Putamen (tissue), 1 donor: ENCODE results near the gene NPFFR1.

ENCODE experiments used
- DNase-seq: peaks from one replicate; pipeline ENCODE4 v3.0.0-alpha.2; 2016; ENCODE audit warnings: low spot score

NPFFR1 gene, protein sequence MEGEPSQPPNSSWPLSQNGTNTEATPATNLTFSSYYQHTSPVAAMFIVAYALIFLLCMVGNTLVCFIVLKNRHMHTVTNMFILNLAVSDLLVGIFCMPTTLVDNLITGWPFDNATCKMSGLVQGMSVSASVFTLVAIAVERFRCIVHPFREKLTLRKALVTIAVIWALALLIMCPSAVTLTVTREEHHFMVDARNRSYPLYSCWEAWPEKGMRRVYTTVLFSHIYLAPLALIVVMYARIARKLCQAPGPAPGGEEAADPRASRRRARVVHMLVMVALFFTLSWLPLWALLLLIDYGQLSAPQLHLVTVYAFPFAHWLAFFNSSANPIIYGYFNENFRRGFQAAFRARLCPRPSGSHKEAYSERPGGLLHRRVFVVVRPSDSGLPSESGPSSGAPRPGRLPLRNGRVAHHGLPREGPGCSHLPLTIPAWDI

DNA sequence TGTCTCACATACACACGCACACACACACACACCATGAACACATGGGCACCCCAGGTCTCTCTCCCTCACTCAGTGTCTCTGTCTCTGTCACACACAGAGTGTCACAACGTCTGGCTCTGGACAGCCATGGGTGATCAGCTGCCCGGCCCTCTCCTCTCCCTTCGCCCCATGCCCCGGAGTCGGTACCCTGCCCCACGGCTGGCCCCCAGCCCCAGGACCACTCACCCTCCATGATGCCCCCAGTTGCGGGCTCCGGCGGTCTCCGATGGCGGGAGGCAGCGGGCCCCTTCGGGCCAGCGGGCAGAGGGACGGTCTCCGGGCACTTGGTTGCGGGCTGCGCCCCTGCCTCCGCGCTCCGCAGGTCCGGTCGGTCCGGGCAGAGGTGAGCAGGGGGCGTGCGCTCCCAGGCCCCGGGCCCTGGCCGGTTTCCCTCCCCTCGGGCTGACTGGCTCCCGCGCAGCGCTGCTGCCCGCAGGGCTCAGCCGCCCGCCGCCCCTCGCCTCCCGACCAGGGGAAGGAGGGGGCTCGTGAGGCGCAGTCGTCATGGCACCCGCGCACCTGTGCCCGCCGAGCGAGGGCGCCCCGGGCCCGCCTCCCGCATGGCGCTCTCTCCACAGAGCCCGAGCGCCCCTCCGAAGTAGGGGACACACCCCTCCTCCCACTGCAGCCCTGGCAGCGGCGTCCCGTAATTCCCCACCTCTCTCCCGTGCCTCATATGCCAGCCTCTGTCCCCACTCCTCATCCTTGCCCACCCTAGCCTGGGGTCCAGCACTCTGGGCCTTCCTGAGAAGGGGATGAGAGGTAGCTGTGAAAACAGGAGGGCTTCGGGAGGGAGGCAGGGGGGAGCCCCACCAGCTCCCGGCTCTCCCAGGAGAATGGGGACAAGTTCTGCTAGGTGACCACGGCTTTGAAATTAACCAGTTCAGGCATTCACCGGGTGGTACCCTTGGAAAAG lies at the start of gene NPFFR1:
NPFFR1 (minus strand) TSS at position 560 of the 955 bp plus-strand sequence; CDS start at position 232, 328 bp downstream.
- no peak for DNase-seq

DNA sequence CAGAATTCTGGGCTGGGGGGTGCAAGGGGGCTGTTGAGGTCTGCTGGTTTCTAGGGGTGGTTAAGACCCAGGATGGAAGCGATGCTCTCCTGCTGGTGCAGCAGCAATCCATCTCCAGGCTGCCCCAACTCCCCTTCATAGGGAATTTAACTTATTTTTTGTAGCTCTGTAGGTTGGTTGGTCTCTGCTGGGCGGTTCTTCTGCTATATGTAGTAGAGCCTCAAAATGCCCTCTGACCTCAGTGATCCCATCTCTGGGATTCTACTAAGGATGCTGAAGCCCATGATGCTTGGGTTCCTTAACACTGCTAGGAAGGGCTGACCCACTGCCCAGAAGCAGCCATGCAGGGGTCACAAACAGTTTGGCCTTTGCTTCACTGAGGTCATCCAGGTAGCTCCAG lies 49.5 kb upstream of the NPFFR1 start:
- no peak for DNase-seq

GRCh38 chr10:70331486-70332268 lies 47.9 kb upstream of the NPFFR1 start:
- no peak for DNase-seq

- DNase-seq: no peak
Observed at GRCh38 chr10:70331160-70331485, 47.3 kb upstream of the NPFFR1 start.

DNA sequence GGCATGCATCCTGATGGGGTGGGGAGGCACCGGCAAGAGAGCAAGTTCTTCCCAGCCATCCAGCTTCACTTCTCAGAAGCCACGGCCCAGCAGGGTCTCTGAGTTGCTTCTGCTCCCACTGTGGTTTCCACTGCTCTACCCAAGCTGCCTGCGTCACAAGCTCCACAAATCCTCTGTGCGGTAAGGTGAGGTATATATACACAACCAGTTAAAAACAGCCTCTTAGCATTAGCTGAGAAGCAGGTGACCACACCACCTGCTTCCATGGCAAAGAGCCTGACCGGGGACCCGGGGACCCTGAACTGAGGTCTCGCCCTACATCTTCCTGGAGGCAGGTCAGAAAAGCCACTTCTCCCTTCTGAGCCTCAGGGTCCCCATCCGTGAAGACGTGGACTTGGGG lies 46.9 kb upstream of the NPFFR1 start:
- no peak for DNase-seq

DNA sequence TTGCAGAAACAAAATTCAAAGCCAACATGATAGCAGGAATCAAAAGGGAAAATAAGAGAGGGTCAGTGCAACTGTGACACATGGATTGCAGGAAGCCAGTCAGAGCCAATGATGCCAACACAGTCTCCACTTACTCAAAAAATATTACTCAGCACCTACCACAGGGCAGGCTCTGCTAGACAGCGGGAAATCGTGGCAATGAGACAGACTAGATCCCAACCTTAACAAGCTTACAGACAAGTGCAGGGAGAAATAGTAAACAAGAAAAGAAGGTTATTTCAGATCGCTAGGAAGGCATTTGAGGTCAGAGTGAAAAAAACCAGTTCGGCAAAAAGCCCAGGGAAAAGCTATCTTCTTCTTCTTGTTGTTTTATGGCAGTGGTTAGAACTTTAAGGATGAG lies 45.2 kb upstream of the NPFFR1 start:
- no peak for DNase-seq

- DNase-seq: no peak
Observed at GRCh38 chr10:70328018-70328417, 44.2 kb upstream of the NPFFR1 start.

GRCh38 chr10:70324951-70325781 lies 41.4 kb upstream of the NPFFR1 start:
- no peak for DNase-seq

DNA sequence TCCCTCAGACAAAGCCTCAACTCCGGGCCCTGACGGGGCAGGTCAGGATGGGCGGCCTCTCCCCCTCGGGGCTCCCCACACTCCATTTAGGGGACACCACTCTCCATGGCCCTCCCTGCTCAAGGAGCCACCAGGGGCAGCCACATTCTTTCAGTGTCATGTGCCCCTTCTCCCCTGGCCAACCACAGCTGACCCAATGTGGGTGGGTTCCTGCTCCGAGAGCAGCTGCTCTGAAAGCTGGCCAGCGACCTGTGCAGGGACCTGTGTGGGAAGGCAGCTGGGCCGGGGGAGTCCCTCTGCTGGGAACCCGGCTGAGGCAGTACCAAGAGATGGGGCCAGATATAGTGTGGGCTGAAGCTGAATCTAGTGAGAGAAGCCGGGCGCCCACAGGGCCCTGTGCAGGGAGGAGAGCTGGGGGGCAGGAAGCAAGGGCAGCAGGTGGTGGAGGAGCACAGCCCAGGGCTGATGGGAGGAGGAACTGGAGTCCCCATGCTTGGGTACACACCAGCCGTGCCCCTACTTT lies 40.6 kb upstream of the NPFFR1 start:
- no peak for DNase-seq

GRCh38 chr10:70323697-70324338 lies 40.0 kb upstream of the NPFFR1 start:
- DNase-seq: no peak

GRCh38 chr10:70323138-70323696 lies 39.4 kb upstream of the NPFFR1 start:
- no peak for DNase-seq

GRCh38 chr10:70321897-70322890 lies 38.4 kb upstream of the NPFFR1 start:
- no peak for DNase-seq

DNA sequence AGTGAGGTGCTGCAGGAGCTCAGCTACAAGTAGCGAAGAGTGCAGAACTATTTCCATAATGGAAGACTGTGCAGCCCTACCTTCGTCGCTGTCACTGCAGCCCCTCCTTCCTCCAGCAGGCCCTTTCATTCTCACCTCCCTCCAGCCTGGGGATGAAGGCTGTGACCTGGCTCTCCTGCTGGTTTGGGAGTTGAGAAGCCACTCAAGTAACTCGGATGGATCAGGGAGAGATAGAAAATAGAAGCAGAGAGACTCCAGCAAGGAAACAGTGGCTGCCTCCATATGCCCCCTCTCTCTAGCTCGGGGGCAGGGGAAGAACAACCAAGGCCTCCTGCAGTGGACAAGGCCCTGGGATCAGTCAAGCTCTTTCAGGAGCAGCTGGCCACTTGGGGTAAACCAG lies 37.4 kb upstream of the NPFFR1 start:
- no peak for DNase-seq

DNA sequence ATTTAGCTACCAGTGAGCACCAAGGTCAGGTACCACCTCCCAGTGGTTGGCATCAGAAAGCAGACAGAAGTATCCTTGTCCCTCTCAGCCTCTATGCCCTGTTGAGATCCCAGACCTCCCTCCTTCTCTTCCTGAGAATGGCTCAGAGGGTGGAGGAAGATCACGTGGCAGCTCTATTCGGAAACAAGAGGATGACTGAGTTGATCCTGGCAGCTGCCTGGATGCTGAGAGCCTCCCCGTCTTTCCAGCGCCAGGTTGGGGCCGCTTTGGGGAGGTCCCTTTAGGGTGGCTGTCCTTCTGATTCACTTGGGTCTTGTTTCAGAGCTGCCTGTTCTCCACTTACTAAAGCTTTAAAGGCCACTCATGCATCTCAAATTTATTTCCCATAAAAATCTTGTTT lies 36.9 kb upstream of the NPFFR1 start:
- DNase-seq: peak; percentile 26

DNA sequence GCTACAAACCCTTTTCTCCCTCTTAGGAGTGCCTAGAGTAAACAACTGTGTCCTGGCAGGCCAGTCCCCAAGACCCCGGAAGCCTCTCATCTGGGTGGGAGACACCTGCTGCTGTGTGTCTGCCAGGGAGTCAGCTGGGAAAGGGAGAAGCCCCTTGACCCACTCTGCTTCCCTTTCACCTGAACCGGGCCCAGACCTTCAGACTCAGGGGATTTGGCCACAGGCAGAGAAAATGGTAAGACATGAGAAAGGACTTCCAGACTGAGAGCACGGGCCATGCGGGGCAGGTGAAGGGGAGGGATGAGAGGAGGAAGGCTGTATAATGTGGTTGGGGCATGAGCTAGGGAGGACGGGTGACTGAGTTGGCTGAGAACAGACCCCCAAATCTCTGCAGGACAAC lies 36.0 kb upstream of the NPFFR1 start:
- DNase-seq: no peak

GRCh38 chr10:70319183-70319582 lies 35.4 kb upstream of the NPFFR1 start:
- peak; percentile 45 for DNase-seq

DNA sequence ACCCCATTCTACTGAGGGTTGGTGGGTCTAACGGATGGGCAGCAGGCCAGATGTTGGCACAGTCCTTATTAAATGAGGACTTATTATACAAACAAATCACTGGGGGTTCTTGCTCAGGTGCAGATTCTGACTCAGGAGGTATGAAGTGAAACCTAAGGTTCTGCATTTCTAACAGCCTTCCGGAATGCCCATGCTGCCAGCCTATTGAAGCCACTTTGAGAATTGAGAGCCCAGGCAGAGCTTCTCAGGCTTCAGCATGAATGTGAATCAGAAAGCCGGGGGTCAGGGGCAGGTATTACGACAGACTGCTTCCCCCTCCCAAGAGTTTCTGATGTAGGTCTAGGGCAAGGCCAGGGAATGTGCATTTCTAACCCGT lies 34.1 kb upstream of the NPFFR1 start:
- no peak for DNase-seq

DNA sequence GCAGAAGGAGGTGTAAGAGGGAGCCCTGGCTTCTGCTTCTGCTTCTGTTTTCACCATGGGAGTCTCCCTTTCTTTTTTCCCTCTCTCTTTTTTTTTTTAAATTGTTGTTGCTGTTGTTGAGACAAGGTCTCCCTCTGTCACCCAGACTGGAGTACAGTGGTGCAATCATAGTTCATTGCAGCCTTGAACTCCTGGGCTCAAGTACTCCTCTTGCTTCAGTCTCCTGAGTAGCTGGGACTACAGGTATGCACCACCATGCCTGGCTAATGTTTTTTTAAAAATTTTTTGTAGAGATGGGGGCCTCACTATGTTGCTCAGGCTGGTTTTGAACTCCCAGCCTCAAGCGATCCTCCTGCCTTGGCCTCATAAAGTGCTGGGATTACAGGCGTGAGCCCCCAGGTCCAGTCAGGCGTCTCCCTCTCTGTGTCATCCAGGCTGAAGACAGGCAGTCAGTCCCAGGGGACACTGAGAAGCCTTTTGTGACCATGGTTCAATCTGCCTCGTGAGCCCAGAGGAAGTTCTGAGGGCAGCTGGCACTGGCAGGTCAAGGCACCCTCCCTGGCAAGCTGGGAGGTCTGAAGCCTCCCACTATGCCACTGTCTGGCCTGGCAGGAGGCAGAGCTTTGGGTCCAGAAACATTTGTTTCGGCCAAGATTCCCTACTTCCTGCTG lies 33.6 kb upstream of the NPFFR1 start:
- no peak for DNase-seq
